ENCODE measurements around the gene RTRAF. TPM values are rescaled to one million over a fixed set of nuclear protein-coding genes. Genes with fewer than 3 reads are reported as not detected.

Gene RTRAF
- total and polyA plus RNA-seq, 10 of the 15 experiments (the other 5 are each of a cell fraction or from before 2014, with no cell fraction given), result 248 to 540 (median 368) TPM

GRCh38 chr14:52049271-52049670 is 59.9 kb downstream of the RTRAF start:
- no peaks in the 10 kb centered on the region for H3K4me1 ChIP-seq (ENCODE audit: control insufficient read depth, insufficient read depth, low read length)
- SMC1A ChIA-PET (ENCODE audit: uncharacterized antibody, unreplicated experiment), result no interaction called here
- no peaks in the 10 kb centered on the region for H3K9me3 ChIP-seq (replicated peaks; ENCODE audit: control insufficient read depth, insufficient read depth, low read length)
- POLR2A ChIA-PET, result no interaction called here
- H4K20me1 ChIP-seq (ENCODE audit: control insufficient read depth, insufficient read depth), result no peaks in the 10 kb centered on the region
- ATAC-seq (no peak), DNase-seq (ENCODE audit: low read depth, low spot score) (no peak), FAIRE-seq (no peak)
- in situ Hi-C loops (cut with MboI) (loop anchor here (10.0 kb wide), 1 partner anchor 226 kb away; no protein-coding TSS in a partner anchor), intact Hi-C loops (cut with micrococcal nuclease; ENCODE audit: unreplicated experiment) (no loop called here)
- RAD21 ChIA-PET (ENCODE audit: unreplicated experiment), result no interaction called here
- H3K4me2 ChIP-seq (ENCODE audit: control insufficient read depth, insufficient read depth), result no peak overlapping the region
- no peak overlapping the region for H3K27ac ChIP-seq (ENCODE audit: control insufficient read depth, insufficient read depth)
- peaks cover 0 to 1% of the 10 kb centered on the region in 2 experiments; a peak in 1 of 4 replicates for H3K27me3 ChIP-seq (replicated peaks in 1 of 2; ENCODE audit: control insufficient read depth in 2 of 2, insufficient read depth in 2 of 2, low read length in 1 of 2)
- 14% methylated on average over 5 of the region's 5 CpGs for WGBS (ENCODE audit: insufficient coverage, insufficient replicate concordance, low lambda C conversion rate, missing lambda C conversion rate)
- H3K79me2 ChIP-seq (ENCODE audit: control insufficient read depth, insufficient read depth, low read length), result no peaks in the 10 kb centered on the region
- TF ChIP-seq GATAD2B (conservative IDR thresholded peaks at IDR 0.05; ENCODE audit: low read depth), result no peak
- no peak for TF ChIP-seq LARP7 (IDR thresholded peaks at IDR 0.05)
- no peak overlapping the region for H2AFZ ChIP-seq (ENCODE audit: control insufficient read depth, low read depth, low read length)
- no peaks in the 10 kb centered on the region for H3K36me3 ChIP-seq (ENCODE audit: control insufficient read depth in 2 of 2, insufficient read depth in 2 of 2, low read length in 1 of 2)
- BruUV-seq (replicated peaks), result no TSS peak
- CTCF ChIA-PET, result no interaction called here
- no peak overlapping the region for H3K4me3 ChIP-seq
- H3K9ac ChIP-seq (ENCODE audit: control insufficient read depth, insufficient read depth, low read length), result no peak overlapping the region

GRCh38 chr14:52049721-52050588 is 60.6 kb downstream of the RTRAF start:
- Histone ChIP-seq H2AFZ (ENCODE audit: control insufficient read depth, low read depth, low read length) (no peak overlapping the region), H3K79me2 (ENCODE audit: control insufficient read depth, insufficient read depth, low read length) (no peaks in the 10 kb centered on the region), H3K9me3 (replicated peaks; ENCODE audit: control insufficient read depth, insufficient read depth, low read length) (no peaks in the 10 kb centered on the region), H3K4me1 (ENCODE audit: control insufficient read depth, insufficient read depth, low read length) (no peaks in the 10 kb centered on the region), H3K4me3 (no peak overlapping the region), H3K27me3 (replicated peaks in 1 of 2; ENCODE audit: control insufficient read depth in 2 of 2, insufficient read depth in 2 of 2, low read length in 1 of 2) (peaks cover 0 to 1% of the 10 kb centered on the region in 2 experiments; a peak in 1 of 4 replicates), H3K36me3 (ENCODE audit: control insufficient read depth in 2 of 2, insufficient read depth in 2 of 2, low read length in 1 of 2) (no peaks in the 10 kb centered on the region), H3K27ac (ENCODE audit: control insufficient read depth, insufficient read depth) (no peak overlapping the region), H3K9ac (ENCODE audit: control insufficient read depth, insufficient read depth, low read length) (no peak overlapping the region), H3K4me2 (ENCODE audit: control insufficient read depth, insufficient read depth) (no peak overlapping the region), H4K20me1 (ENCODE audit: control insufficient read depth, insufficient read depth) (no peaks in the 10 kb centered on the region)
- SMC1A ChIA-PET (ENCODE audit: uncharacterized antibody, unreplicated experiment), result interaction anchor here (0.8 kb wide), 1 partner anchor 43 kb away, joined by 3 read pairs; no protein-coding TSS in a partner anchor
- intact Hi-C loops (cut with micrococcal nuclease; ENCODE audit: unreplicated experiment) (no loop called here), in situ Hi-C loops (cut with MboI) (loop anchor here (10.0 kb wide), 1 partner anchor 225 kb away; no protein-coding TSS in a partner anchor)
- WGBS (ENCODE audit: insufficient coverage, insufficient replicate concordance, low lambda C conversion rate, missing lambda C conversion rate), result 55% methylated on average over 6 of the region's 6 CpGs
- FAIRE-seq (no peak), ATAC-seq (no peak), DNase-seq (ENCODE audit: low read depth, low spot score) (no peak)
- POLR2A ChIA-PET, result no interaction called here
- no TSS peak for BruUV-seq (replicated peaks)
- RAD21 ChIA-PET (ENCODE audit: unreplicated experiment), result interaction anchor here (1.1 kb wide), 2 partner anchors 9 to 64 kb away, joined by 3 to 5 read pairs; no protein-coding TSS in a partner anchor
- CTCF ChIA-PET, result interaction anchor here (1.1 kb wide), 1 partner anchor 22 kb away, joined by 3 read pairs; no protein-coding TSS in a partner anchor
- TF ChIP-seq HDAC6 (IDR thresholded peaks at IDR 0.05; ENCODE audit: unreplicated experiment), result no peak
- no peak for TF ChIP-seq MYB (IDR thresholded peaks at IDR 0.05; ENCODE audit: borderline replicate concordance, low read depth, low read length)
- TF ChIP-seq MYC (IDR thresholded peaks at IDR 0.05; ENCODE audit: insufficient read depth, insufficient read length, insufficient replicate concordance, low read length, severe bottlenecking), result no peak
- TF ChIP-seq HDGF (IDR thresholded peaks at IDR 0.05), result no peak
- TF ChIP-seq ZBTB40 (IDR thresholded peaks at IDR 0.05; ENCODE audit: borderline replicate concordance), result no peak
- TF ChIP-seq KAT2A (conservative IDR thresholded peaks at IDR 0.05; ENCODE audit: control insufficient read depth, low read depth, low read length), result no peak
- TF ChIP-seq ZBTB33 (IDR thresholded peaks at IDR 0.05), result no peak
- TF ChIP-seq TCF12 (IDR thresholded peaks at IDR 0.05; ENCODE audit: low read depth, low read length), result no peak
